Vagina (tissue), 2 donors: ENCODE results near the gene PRSS56. TPM values are rescaled to one million over a fixed set of nuclear protein-coding genes. Genes with fewer than 3 reads are reported as not detected.

ENCODE experiments used
- DNase-seq, 2 donors: peaks; one replicate each; pipeline ENCODE4 v3.0.0-alpha.2; 2017; ENCODE audit errors: extremely low spot score in 2 of 2
- H3K27ac ChIP-seq: fragments of 200-600 bp; sonication (generic); one replicate; pipeline ENCODE4 v1.5.1; 2019
- H3K27me3 ChIP-seq: fragments of 200-600 bp; sonication (generic); one replicate; pipeline ENCODE4 v1.5.1; 2019
- H3K36me3 ChIP-seq, 2 donors: fragments of 200-600 bp; sonication (generic); one replicate each; pipeline ENCODE4 v1.5.1; 2017 to 2019
- H3K4me1 ChIP-seq: fragments of 200-600 bp; sonication (generic); one replicate; pipeline ENCODE4 v1.5.1; 2019
- H3K4me3 ChIP-seq, 2 donors: fragments of 200-600 bp; sonication (generic); 1 replicate in 1 of 2; 2 replicates in 1 of 2; pipeline ENCODE4 v1.5.1; 2016 to 2019
- H3K9me3 ChIP-seq: fragments of 200-600 bp; sonication (generic); one replicate; pipeline ENCODE4 v1.5.1; 2019
- CTCF ChIP-seq, 3 experiments: fragments of 450-650 bp in 2 of 3; fragments of 200-600 bp in 1 of 3; sonication (generic) in 1 of 3; IDR thresholded peaks; one replicate each; pipeline ENCODE4 v1.5.1; 2017 to 2019; ENCODE audit warnings: antibody characterized with exemption in 3 of 3, mild to moderate bottlenecking in 2 of 3, moderate library complexity in 2 of 3
- POLR2A ChIP-seq, 2 donors: fragments of 450-650 bp; IDR thresholded peaks; one replicate each; pipeline ENCODE4 v1.6.1; 2017; ENCODE audit warnings: antibody characterized with exemption in 2 of 2, mild to moderate bottlenecking in 2 of 2, moderate library complexity in 2 of 2
- POLR2AphosphoS5 ChIP-seq, 2 donors: sonication (generic); formaldehyde crosslinking; IDR thresholded peaks; one replicate each; pipeline ENCODE4 v1.9.0; 2017; ENCODE audit warnings: antibody characterized with exemption in 2 of 2, mild to moderate bottlenecking in 2 of 2, low read depth in 1 of 2; ENCODE audit not compliant: insufficient read depth in 1 of 2
- intact Hi-C: fragments of 100-400 bp; cut with DNase I; formaldehyde crosslinking; loops from one replicate; pipeline ENCODE4 v1.15.1; 2023
- total RNA-seq: library from RNA; depleted of rRNA; stranded (reverse); fragments of >200 nt; gene quantifications from one replicate; pipeline ENCODE4 v1.2.3, GENCODE V29; 2016

PRSS56 gene
- total RNA-seq, 1 donor from 2014 or later, result not detected

- DNase-seq, result no peak
- intact Hi-C loops, result no loop called here
- no peaks in the 10 kb centered on the region for H3K36me3 ChIP-seq
- no peaks in the 10 kb centered on the region for H3K9me3 ChIP-seq
- peaks cover 10% of the 10 kb centered on the region for H3K4me1 ChIP-seq
- TF ChIP-seq POLR2AphosphoS5 (IDR thresholded peaks at IDR 0.05; ENCODE audit: insufficient read depth in 1 of 2, low read depth in 1 of 2), result no peak
- TF ChIP-seq POLR2A (IDR thresholded peaks at IDR 0.05), result no peak
- no peak for TF ChIP-seq CTCF (IDR thresholded peaks at IDR 0.05)
- peak within 1 kb of the TSS; percentile 20 to 26 for H3K4me3 ChIP-seq
- peaks cover 21% of the 10 kb centered on the region for H3K27me3 ChIP-seq
- H3K27ac ChIP-seq, result no peak within 1 kb of the TSS
Observed at GRCh38 chr2:232487385-232488096, 32.6 kb upstream of the PRSS56 start, which contains the start of gene ECEL1. Gene ECEL1 (minus strand): TSS chr2:232487834. CDS start chr2:232486653, 1,181 bp downstream.

GRCh38 chr2:232488097-232488711, 32.0 kb upstream of the PRSS56 start:
- Histone ChIP-seq H3K36me3 (no peaks in the 10 kb centered on the region), H3K27ac (no peak overlapping the region), H3K27me3 (peaks cover 21% of the 10 kb centered on the region), H3K4me3 (no peak overlapping the region), H3K9me3 (no peaks in the 10 kb centered on the region), H3K4me1 (peaks cover 10% of the 10 kb centered on the region)
- DNase-seq, result no peak
- TF ChIP-seq POLR2A (IDR thresholded peaks at IDR 0.05), result no peak
- no peak for TF ChIP-seq POLR2AphosphoS5 (IDR thresholded peaks at IDR 0.05; ENCODE audit: insufficient read depth in 1 of 2, low read depth in 1 of 2)
- TF ChIP-seq CTCF (IDR thresholded peaks at IDR 0.05), result no peak
- intact Hi-C loops, result no loop called here

GRCh38 chr2:232488721-232489300, 31.4 kb upstream of the PRSS56 start:
- H3K27me3 ChIP-seq, result peaks cover 21% of the 10 kb centered on the region

GRCh38 chr2:232489516-232490220, 30.5 kb upstream of the PRSS56 start:
- Histone ChIP-seq H3K27ac (no peak overlapping the region), H3K4me1 (peaks cover 10% of the 10 kb centered on the region), H3K4me3 (no peak overlapping the region), H3K36me3 (no peaks in the 10 kb centered on the region), H3K9me3 (no peaks in the 10 kb centered on the region), H3K27me3 (peaks cover 19% of the 10 kb centered on the region)
- intact Hi-C loops, result no loop called here
- DNase-seq, result no peak
- TF ChIP-seq CTCF (IDR thresholded peaks at IDR 0.05), result no peak
- no peak for TF ChIP-seq POLR2AphosphoS5 (IDR thresholded peaks at IDR 0.05; ENCODE audit: insufficient read depth in 1 of 2, low read depth in 1 of 2)
- TF ChIP-seq POLR2A (IDR thresholded peaks at IDR 0.05), result no peak

More at GRCh38 chr2:232488721-232489300, 31.4 kb upstream of the PRSS56 start:
- TF ChIP-seq POLR2AphosphoS5 (IDR thresholded peaks at IDR 0.05; ENCODE audit: insufficient read depth in 1 of 2, low read depth in 1 of 2), result no peak
- no peak for TF ChIP-seq POLR2A (IDR thresholded peaks at IDR 0.05)
- TF ChIP-seq CTCF (IDR thresholded peaks at IDR 0.05), result no peak
- Histone ChIP-seq H3K4me3 (no peak overlapping the region), H3K36me3 (no peaks in the 10 kb centered on the region), H3K4me1 (peaks cover 10% of the 10 kb centered on the region), H3K9me3 (no peaks in the 10 kb centered on the region), H3K27ac (no peak overlapping the region)
- DNase-seq, result no peak
- intact Hi-C loops, result no loop called here
